DMS153 treated with DMSO at 0.1 percent for 48 hours (cell line): ENCODE results near the gene CNTN3.
A peak's percentile ranks its signal among the peaks of the same experiment; 100 is the strongest.

ENCODE experiments used
- DNase-seq: peaks from one replicate; lab custom pipeline; 2025; ENCODE audit not compliant: unreplicated experiment; lab: John Stamatoyannopoulos, UW

CNTN3 gene

DNA sequence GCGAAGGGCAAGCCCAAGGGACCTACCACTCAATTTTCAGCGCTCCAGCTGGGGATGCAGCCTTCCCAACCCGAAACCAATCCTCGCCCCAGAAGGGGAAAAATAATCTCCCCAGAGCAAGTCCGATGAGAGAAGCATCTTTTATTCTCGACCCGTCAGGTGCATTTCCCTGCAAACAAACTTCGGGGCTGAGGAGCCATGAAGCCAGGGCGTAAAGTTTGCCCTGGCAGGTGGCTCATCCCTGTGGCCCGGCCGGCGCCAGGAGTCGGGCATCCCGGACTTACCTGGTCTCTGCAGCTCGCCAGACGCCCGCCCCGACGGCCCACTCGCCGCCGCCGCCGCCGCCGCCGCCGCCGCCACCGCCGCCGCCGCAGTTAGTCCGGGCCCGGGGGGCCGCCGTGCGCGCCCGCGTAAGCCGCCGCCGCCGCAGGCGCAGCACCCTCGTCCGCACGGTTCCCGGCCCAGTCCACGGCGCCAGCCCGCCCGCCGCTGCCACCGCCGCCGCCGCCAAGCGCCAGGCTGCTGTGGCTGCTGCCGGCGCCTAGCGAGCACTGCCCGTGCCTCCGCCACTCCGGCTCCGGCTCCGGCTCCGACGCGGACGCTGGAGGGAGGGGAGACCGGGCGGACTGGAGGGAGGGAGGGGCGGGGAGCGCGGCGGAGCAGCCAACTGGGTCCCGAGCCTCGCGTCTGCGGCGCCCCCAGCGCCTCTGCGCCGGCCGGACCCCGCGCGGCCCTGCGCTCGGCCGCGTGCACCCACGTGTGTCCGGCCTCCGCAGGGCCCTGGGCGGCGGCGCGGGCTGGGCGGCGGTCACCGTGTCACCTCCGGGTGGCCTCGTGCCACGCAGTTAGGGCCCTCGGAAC is at the start of gene CNTN3:
Gene CNTN3 (minus strand): TSS at position 553 of the 861 bp plus-strand sequence. CDS start 93,547 bp downstream, outside the sequence.
- DNase-seq: no peak

DNA sequence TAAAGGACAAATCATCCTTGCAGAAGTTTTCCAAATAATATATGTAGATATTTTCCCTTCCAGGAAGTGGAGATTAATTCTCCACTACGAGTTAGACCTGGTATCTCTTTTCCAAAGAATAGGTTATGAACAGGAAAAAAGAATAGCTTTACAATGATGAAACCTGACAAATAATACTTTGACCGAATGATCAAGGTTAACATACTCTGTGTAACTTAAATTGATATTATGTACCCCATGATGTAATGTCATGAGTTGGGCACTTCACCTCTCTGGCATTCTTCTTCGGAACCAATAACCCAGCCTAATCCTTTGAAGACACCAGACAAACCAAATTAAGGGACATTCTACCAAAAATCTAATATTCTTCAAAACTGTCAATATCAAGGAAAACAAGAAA is 48.7 kb upstream of the CNTN3 start:
- no peak for DNase-seq

DNA sequence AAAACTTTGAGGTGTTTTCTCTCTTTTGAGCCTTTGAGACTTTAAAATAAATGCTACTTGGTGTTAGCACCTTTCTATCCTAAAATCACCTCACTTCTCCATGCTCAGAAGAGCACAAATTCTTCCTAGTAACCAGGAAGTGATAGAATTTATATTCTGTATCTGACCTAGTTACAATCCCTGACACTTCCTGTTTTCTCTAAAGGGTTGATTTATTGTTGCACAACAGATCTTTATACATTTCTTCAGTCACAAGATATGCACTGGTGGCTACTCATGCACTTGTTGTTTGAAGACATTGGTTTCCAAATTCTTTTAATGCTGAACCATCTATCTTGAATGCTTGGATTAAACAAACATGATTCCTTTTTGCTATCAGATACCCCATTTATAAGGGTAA is 47.2 kb upstream of the CNTN3 start:
- no peak for DNase-seq

DNA sequence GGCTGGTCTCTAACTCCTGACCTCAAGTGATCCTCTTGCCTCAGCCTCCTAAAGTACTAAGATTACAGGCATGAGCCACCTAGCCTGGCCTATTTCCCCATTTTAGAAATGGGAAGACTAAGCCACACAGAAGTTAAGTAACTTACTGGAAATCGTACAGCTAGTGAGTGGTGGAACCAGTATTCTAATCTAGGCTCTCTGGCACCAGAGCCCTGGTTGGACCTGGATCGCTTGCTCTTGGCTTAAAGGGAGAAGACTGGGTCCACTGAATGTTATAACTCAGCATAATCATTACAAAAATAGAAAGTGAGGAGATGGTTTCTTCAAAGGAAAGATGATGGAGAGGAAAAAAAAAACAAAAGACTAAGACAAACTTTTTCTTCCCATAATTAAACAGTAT is 37.4 kb upstream of the CNTN3 start:
- DNase-seq: no peak

DNA sequence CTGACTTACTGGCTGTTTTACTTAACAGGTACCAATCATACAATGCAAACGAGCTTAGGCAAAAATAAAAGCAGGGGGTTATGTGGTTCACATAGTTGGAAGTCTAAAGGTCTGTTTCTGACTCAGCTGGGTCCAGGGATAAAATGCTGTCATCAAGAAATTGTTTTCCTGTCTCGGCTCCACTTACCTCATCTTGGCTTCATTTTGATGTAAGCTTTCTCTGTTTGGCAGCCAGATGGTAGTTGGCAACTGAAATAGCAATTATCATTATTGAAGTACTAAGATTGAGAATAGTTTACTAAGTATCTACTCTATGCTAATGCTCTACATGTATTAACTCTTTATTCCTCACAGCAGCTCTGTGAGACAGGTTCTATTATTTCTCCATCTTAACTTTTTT is 36.8 kb upstream of the CNTN3 start:
- no peak for DNase-seq

DNA sequence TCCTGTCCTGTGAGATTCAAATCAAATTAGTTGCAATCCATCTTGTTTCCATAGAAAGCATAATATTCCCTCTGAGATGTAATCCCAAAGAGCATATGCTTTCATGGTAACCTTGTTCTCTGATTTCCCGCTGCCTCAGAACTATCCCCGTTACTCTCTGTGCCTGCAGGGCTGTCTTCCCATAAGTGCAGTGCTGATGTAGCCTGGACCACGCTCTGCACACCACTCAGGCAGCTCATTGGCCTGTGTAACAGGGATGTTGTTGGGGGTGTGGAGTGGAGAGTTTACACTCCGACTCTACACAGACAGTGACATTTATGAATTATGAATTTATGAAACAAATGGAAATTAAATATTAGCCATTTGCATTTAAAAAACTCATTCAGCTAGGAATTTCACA is 33.6 kb upstream of the CNTN3 start:
- DNase-seq: no peak

DNA sequence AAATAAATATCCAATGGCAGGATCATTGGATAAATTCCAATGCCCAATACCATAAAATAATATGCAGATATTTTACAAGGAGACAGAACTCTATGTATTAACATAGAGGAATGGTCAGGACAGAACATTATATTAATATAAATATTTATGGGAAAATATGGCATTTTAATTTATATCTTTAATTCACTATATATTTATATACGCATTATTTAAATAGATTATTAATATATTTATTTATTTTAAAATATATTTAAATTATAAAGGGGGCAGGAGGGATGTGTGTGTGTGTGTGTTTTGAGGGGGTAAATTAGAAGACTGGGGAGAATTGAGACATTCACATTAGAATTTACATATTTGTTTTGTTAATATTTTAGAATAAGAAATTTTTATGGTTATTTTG is 31.6 kb upstream of the CNTN3 start:
- no peak for DNase-seq

DNA sequence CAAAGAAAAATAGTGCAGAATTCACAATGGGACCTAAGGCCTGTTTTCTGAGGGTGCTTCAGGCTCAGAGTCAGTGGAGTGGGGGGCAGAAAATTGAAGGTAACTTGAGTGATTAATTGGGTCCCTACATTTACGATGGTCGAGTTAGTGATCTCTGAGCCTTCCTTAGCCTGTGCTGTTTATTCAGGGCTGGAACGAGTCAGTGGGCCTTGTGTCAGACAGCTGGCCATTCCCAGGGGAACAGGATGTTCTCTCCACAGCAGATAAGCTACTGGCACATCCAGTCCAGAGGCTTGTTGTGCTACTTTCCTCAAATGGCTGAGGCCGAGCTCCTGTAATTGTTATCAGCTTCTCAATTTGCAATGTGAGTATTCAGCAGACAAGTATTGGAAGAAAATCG is 29.2 kb upstream of the CNTN3 start:
- DNase-seq: no peak

DNA sequence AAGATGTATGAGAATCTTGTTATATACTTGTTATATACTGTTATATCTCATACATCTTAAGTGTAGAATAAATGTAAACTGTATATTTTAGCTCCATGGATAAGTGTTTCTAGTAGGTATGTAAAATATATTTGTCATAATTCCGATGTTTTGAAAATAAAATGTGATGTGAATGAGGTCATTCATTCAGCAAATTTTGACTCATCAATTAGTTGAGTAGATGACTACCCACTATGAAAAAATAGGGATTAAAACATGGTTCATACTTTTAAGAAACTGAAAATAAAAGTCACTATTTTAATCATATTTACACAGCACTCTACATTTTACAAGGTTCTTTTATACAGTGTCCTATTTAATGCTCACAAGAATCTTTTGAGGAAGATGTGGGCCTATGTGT is 28.4 kb upstream of the CNTN3 start:
- no peak for DNase-seq

DNA sequence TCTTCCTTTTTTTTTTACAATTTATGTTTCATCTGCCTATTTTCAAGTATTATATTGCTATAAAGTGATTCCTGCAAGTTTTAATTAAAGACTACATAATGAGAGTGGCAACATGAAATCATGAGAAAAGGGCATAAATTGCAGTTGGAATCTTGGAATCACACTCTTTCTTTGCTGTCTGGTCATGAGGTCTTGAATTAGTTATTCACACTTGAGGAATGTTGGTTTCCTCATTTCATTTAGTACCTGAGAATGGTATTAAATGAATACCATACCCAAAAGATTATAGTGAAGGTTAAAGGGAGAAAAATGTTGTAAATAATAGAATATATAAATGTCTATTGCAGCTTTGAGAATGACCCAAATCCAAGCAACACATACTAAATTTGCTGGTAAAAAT is 25.8 kb upstream of the CNTN3 start:
- DNase-seq: no peak

DNA sequence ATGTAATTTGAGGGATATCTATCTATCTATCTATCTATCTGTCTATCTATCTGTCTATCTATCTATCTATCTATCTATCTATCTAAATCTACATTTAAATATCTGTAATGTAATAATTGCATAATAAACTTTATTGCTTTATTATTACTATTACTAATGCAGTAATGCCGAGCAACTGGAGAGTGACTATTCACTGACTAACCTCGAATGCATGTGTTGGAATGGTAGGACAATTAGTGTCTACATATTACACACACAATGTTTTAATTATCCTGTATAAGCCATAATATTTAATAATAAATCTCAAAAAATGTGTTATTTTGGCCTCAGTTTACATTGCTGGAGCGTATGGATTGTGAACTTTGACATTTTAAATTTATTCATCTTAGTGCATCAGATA is 25.2 kb upstream of the CNTN3 start:
- DNase-seq: no peak

DNA sequence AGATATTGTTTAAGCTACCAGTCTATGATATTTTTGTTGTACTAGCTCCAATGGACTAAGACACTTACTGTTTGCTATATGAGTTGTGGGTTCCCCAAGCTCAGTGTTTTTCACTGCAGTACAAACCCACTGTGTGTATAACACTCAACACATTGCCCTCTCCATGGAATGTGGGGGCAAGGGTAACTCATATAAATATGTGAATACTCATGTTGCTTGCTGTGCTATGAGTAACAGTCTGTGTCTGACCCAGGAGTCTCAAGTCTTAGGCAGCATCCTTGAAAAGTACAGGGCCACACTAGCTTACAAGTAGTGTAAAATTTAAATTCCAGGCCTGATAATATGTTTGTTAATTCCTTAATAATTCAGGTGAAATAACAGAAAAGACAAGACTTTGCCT is 22.5 kb upstream of the CNTN3 start:
- no peak for DNase-seq

DNA sequence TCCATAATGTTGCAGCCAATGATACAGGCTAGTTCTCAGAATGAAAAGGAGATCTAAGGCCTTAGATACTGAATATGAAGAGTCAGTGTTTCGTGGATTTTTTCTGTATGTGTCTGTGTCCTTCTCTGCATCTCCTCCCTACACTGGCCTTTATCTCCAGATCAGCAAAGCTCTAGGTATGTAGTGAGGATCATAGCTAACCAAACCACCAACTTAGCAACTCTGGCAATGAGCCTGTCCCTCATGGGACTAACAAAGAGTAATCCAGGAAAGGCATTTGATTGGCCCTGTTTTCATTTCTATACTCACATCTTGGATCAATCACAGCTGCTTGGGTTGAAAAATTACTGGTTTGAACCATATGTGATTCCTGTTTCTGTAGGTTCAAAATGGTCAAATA is 18.6 kb upstream of the CNTN3 start:
- no peak for DNase-seq

DNA sequence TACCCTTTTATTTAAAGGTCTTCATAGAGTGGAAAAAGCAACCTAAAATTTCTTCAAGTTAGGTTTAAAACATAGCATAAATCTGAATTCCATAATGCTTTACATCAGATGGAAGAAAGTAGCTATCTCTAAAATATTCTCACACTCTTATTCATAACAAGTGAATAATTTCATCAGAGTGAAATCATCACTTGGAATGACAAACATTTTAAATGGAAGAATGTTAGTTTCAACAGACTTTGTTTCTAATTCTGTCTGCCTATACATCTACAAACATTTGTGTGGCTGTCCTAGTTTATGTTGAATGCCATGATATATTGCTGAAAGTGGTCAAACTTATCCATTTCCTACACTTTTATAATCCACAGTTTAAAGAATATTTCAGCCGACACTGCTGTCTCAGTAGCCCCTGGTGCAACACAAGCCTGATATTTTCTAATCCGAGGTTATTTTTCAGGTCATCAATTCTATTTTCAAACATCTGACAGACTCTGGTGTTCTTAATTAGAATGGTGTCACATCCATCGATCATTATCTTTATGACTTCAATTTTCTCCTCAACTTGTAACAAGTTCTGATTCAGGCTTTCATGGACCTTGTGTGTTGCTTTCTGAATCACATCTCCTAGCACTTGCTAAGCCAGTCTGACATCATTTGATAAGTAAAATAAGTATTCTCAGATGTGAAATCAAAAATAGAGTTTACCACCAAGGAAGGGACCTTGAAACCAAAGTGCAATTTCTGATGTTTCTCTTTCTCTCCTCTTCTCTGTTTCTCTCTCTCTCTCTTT is 17.1 kb upstream of the CNTN3 start:
- no peak for DNase-seq

DNA sequence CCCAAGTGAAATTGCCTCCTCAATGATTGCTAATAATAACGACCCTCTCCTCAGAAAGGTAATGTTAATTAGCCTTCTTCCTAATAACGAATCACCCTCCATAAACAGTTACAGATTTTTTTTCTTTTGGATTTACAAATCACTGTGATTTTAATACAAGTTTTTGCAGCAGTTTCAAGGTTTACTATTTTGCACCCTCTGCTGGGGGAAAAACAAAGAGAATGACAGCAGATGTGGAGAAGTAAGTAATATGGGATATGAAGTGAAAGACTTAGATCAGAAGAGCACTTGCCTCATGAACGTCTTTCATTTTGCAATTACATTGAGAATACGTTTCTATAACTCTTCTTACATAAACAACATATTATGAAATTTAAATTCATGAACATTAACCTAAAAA is 16.1 kb upstream of the CNTN3 start:
- DNase-seq: no peak

DNA sequence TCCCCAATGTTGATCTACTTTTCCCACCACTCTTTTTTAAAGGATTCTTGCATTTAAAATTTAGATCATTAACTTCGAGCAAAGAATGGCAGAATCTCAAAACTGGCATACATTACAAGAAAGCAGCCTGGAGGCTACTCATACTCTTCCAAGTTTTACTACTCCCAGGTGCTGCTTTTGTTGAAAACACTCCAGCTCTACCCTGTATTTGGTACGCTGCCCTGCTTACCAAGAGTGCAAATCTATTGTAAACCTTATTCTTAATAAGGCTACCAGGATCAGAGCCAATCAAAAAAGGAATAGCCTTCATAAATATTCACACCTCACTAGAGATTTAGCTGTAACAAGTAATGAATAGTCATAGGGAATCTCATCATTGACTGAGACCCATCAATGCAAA is 11.6 kb upstream of the CNTN3 start:
- DNase-seq: no peak

DNA sequence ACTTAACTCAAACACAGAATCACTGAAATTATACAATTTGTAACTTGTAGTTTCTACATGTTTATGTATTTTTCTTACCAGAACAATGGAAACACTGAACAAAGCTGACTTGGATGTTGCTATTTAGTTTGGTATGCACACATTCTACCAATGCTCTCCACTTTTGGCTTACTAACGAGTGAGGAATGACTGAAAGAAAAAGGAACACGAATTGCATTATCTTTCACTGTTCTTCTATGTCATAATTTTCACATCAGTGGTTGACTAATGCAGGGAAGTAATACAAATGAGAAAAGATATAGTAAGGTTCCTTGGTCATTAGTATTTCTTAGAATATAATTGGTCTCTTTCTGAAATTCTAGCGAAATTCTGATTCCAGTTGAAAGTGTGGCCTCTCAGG is 9.8 kb upstream of the CNTN3 start:
- DNase-seq: no peak

DNA sequence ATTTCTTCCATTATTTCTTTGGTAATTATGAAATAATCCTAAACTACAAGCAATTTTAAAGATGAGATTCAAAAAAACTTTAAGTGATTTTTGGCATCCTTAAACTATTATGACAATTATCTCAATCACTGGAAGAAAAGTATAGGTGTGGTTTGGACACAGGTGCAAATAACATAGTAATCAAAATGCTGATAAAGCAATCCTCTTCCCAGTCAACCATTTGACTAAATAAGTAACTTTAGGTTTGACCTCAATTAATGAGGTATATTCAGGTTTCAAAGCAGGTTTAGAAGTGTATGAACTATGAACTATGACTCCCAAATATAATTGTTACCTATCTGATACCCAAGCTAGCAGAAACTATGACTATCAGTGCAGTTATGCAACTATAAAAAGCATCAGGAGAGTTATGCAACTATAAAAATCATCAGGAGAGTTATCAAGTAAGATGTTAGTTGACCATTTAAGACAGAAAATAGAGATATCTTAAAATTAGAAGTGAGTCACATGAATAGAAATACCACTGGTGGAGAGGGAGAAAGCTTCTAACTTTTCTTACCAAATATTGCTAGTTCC is 8.9 kb upstream of the CNTN3 start:
- no peak for DNase-seq

DNA sequence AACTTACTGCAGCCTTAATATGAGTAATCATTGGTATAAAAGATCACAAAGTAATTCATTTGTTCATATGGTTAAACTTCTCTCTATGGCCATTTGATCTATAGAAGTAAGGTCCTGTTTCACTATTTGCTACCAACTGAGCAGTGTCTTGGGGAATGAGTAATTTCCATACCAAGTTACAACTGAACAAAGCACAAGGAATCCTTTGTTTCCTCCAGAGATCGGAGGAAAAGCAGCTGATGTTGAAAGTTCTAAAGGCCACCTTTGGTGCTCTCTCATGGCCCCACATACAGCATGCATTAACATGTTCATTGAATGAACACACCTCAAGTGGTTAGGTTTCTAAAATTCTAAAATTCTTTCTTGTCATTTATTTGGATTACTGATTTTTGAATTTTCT is 7.1 kb upstream of the CNTN3 start:
- no peak for DNase-seq

DNA sequence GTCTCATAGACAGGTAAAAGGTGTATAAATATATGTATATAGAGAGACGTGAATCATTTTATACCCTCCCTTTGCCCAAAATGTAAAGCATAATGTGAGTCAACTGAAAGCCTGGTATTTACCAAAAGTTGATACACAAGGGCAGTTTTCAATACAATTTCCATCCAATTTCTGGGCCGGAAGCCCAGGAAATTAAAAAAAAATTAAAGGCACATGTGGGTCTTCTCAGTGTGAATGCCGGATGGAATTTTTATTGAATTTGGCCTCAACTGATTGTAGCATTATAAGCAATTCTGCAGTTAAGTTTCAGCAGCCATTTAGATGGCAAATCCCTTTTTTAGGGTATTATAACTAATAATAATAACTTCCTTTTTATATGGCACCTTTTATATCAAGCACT is 3.3 kb upstream of the CNTN3 start:
- no peak for DNase-seq

DNA sequence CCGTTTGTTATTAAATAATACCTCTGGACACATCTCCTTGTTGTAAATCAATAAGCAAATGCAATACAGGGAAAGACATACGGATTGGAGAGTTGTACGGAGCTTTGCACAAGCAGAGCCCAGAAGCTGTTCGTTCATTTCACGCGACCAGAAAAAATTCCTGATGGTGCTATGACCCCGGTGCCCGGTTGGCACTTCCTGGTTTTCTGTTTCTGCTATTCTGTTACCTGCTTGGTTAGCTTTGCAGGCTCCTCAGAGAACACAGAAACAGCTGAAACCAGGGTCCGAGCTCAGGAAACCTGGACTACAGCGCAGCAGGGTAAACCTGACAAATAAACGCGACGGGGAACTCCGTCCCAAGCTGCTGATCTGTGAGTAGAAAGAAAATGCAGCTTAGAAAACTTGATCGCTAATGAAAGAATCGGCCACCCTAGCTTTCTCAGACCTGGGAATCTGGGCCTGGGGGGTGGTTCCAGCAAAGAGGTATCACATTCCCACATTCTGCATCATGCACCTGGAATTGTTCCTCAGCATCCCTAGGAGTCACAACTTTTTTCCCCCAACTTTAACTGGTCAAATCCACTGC is 845 bp downstream of the CNTN3 start:
- DNase-seq: peak; percentile 5

DNA sequence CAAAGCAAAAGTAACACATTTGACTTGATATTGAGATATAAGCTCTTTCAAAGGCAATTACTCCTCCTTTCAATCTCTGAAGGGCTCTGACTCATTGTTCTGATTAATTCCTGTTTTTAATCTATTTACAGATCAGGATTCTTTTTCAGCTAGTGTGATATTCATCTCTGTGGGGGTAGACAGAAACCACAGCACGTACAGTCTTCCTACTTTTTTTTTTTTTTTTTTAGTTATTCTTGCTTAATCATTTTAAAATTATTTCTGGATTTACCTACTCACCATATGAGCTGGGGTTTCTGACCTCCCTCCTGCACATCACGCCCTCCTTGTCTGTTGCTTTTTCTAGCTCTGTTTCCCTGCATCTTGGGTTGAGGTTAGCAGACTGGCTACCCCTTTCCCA is 1.4 kb downstream of the CNTN3 start:
- DNase-seq: no peak
